Colon (tissue), 2 donors: ENCODE results near the gene FAM110A.
"Not testable (repeated sequence)": the region's sequence is repeated elsewhere in the genome, so short reads cannot be mapped to it uniquely, and the experiment has no call there.

ENCODE experiments used
- FAIRE-seq: peaks from 2 replicates; lab custom pipeline; 2012; peaks lifted over from hg19 to GRCh38; lab: Jason Lieb, UNC
- donor health status: control.
- donor health status: control.

FAM110A gene

GRCh38 chr20:873875-874607 is 40.5 kb downstream of the FAM110A start:
- FAIRE-seq, result no peak

GRCh38 chr20:875115-875514 is 41.6 kb downstream of the FAM110A start:
- no peak for FAIRE-seq

GRCh38 chr20:877814-878213 is 44.3 kb downstream of the FAM110A start:
- FAIRE-seq, result no peak

- no peak for FAIRE-seq
Observed at GRCh38 chr20:878511-879307, 45.2 kb downstream of the FAM110A start.

GRCh38 chr20:879626-880025 is 46.1 kb downstream of the FAM110A start:
- no peak for FAIRE-seq

GRCh38 chr20:881051-881782 is 47.7 kb downstream of the FAM110A start:
- no peak for FAIRE-seq

GRCh38 chr20:881783-882144 is 48.2 kb downstream of the FAM110A start:
- FAIRE-seq, result no peak

GRCh38 chr20:884983-885952 is 51.8 kb downstream of the FAM110A start:
- no peak for FAIRE-seq

GRCh38 chr20:887137-887536 is 53.6 kb downstream of the FAM110A start:
- no peak for FAIRE-seq

GRCh38 chr20:888057-888456 is 54.5 kb downstream of the FAM110A start:
- FAIRE-seq, result no peak

GRCh38 chr20:889106-889505 is 55.6 kb downstream of the FAM110A start:
- FAIRE-seq, result no peak

- FAIRE-seq, result no peak
Observed at GRCh38 chr20:889932-890463, 56.5 kb downstream of the FAM110A start.

- no peak for FAIRE-seq
Observed at GRCh38 chr20:890666-891057, 57.1 kb downstream of the FAM110A start.

- FAIRE-seq, result no peak
Observed at GRCh38 chr20:891058-891705, 57.7 kb downstream of the FAM110A start.

- no peak for FAIRE-seq
Observed at GRCh38 chr20:891706-892080, 58.2 kb downstream of the FAM110A start.

GRCh38 chr20:892371-892770 is 58.9 kb downstream of the FAM110A start:
- not testable (repeated sequence) for FAIRE-seq
